ENCODE results near the gene TBK1.

The TBK1 gene

GRCh38 chr12:64451687-64452558 lies at the start of gene TBK1:
Gene TBK1 (plus strand): TSS chr12:64452120. CDS start chr12:64455871, 3,751 bp downstream.
- peak; percentile 93 for DNase-seq

- no peak for DNase-seq
Observed at GRCh38 chr12:64402181-64402580, 49.7 kb upstream of the TBK1 start.

- DNase-seq, result peak; percentile 97
Observed at GRCh38 chr12:64403707-64404469, 48.0 kb upstream of the TBK1 start, which contains the start of gene XPOT. Gene XPOT (plus strand): TSS chr12:64404392. CDS start chr12:64410036, 5,644 bp downstream.

- DNase-seq, result peak; percentile 82
Observed at GRCh38 chr12:64404470-64405256, 47.3 kb upstream of the TBK1 start.

- DNase-seq, result no peak
Observed at GRCh38 chr12:64407342-64408223, 44.3 kb upstream of the TBK1 start.

GRCh38 chr12:64411427-64411826 lies 40.5 kb upstream of the TBK1 start:
- no peak for DNase-seq

- DNase-seq, result no peak
Observed at GRCh38 chr12:64412459-64412858, 39.5 kb upstream of the TBK1 start.

- DNase-seq, result no peak
Observed at GRCh38 chr12:64413884-64414283, 38.0 kb upstream of the TBK1 start.

GRCh38 chr12:64418209-64418608 lies 33.7 kb upstream of the TBK1 start:
- DNase-seq, result no peak

- DNase-seq, result no peak
Observed at GRCh38 chr12:64419696-64420095, 32.2 kb upstream of the TBK1 start.

- DNase-seq, result no peak
Observed at GRCh38 chr12:64427988-64428387, 23.9 kb upstream of the TBK1 start.

GRCh38 chr12:64428956-64429355 lies 23.0 kb upstream of the TBK1 start:
- no peak for DNase-seq

GRCh38 chr12:64430886-64431285 lies 21.0 kb upstream of the TBK1 start:
- DNase-seq, result no peak

- DNase-seq, result no peak
Observed at GRCh38 chr12:64431791-64432190, 20.1 kb upstream of the TBK1 start.

GRCh38 chr12:64433915-64434314 lies 18.0 kb upstream of the TBK1 start:
- no peak for DNase-seq

GRCh38 chr12:64440100-64440499 lies 11.8 kb upstream of the TBK1 start:
- no peak for DNase-seq

GRCh38 chr12:64445490-64445889 lies 6.4 kb upstream of the TBK1 start:
- no peak for DNase-seq

GRCh38 chr12:64446295-64446694 lies 5.6 kb upstream of the TBK1 start:
- no peak for DNase-seq

- no peak for DNase-seq
Observed at GRCh38 chr12:64450057-64450640, 1.8 kb upstream of the TBK1 start.

GRCh38 chr12:64450711-64451486 lies 1.0 kb upstream of the TBK1 start:
- DNase-seq, result peak; percentile 61
